Colonic mucosa (tissue), 4 donors: Measurements from ENCODE around the gene CENPL. TPM values are rescaled to one million over a fixed set of nuclear protein-coding genes. Genes with fewer than 3 reads are reported as not detected.
A peak's percentile ranks its signal among the peaks of the same experiment; 100 is the strongest.

Source experiments
- DNase-seq: peaks from one replicate; pipeline ENCODE4 v3.0.0-alpha.2; 2020
- H3K27ac ChIP-seq: fragments of 200-600 bp; one replicate; pipeline ENCODE4 v1.8.0; 2021
- H3K27me3 ChIP-seq: fragments of 200-600 bp; one replicate; pipeline ENCODE4 v1.8.0; 2021
- H3K36me3 ChIP-seq: fragments of 200-600 bp; one replicate; pipeline ENCODE4 v1.8.0; 2021
- H3K4me1 ChIP-seq: fragments of 200-600 bp; one replicate; pipeline ENCODE4 v1.8.0; 2021; ENCODE audit warnings: mild to moderate bottlenecking
- H3K4me3 ChIP-seq: fragments of 200-600 bp; one replicate; pipeline ENCODE4 v1.8.0; 2021
- H3K9ac ChIP-seq, 2 donors: one replicate each; pipeline ENCODE4 v1.7.0; 2013; ENCODE audit warnings: control low read depth in 2 of 2, low read depth in 2 of 2, low read length in 2 of 2
- H3K9me3 ChIP-seq: fragments of 200-600 bp; one replicate; pipeline ENCODE4 v1.8.0; 2021
- intact Hi-C: fragments of 100-400 bp; cut with DNase I; formaldehyde crosslinking; loops from one replicate; pipeline ENCODE4 v1.14.1; 2022
- total RNA-seq, 2 donors: library from RNA; stranded (reverse); fragmentation: NEBNext Ultra II Directional in 1 of 2; extraction: Animal tissue kit (Norgen Biotek cat#: 25700) in 1 of 2; gene quantifications; one replicate each; pipeline ENCODE4 v1.2.1, GENCODE V29; 2021
- TF ChIP-seq, protein P1 (sequence below): fragments of 200-600 bp; IDR thresholded peaks from one replicate; pipeline ENCODE4 v1.8.0; 2022; ENCODE audit warnings: antibody characterized with exemption, mild to moderate bottlenecking
- donor health status: healthy.
- donor health status: DM: no; HTN: no; CAD: no.
- donor health status: DM: no; HTN: no; CAD: no.

Gene CENPL
- total RNA-seq, 2 donors from 2014 or later, result 5.7 to 13.6 TPM

DNA sequence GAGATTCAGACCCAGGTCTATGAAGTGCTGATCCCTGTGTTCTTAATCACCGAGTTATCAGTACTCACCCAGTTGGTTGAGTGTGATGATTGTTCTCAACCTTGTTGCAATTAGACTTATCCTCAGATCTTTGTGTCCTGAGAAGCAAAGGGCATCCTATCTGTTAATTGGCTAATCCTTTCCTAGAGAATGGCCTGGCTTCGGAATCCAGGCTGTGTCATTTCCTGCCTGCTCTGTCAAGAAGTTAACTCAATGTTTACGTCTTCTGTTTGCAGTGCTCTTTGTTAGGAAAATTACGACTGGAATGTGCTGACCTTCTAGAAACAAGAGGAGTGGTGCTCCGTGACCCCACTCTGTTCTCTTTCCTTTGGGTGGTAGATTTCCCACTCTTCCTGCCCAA is 28.4 kb upstream of the CENPL start:
- peaks cover 7% of the 10 kb centered on the region for H3K36me3 ChIP-seq
- TF ChIP-seq, protein P1, sequence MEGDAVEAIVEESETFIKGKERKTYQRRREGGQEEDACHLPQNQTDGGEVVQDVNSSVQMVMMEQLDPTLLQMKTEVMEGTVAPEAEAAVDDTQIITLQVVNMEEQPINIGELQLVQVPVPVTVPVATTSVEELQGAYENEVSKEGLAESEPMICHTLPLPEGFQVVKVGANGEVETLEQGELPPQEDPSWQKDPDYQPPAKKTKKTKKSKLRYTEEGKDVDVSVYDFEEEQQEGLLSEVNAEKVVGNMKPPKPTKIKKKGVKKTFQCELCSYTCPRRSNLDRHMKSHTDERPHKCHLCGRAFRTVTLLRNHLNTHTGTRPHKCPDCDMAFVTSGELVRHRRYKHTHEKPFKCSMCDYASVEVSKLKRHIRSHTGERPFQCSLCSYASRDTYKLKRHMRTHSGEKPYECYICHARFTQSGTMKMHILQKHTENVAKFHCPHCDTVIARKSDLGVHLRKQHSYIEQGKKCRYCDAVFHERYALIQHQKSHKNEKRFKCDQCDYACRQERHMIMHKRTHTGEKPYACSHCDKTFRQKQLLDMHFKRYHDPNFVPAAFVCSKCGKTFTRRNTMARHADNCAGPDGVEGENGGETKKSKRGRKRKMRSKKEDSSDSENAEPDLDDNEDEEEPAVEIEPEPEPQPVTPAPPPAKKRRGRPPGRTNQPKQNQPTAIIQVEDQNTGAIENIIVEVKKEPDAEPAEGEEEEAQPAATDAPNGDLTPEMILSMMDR, result no peak
- H3K4me1 ChIP-seq, result no peaks in the 10 kb centered on the region
- no peak overlapping the region for H3K4me3 ChIP-seq
- H3K9me3 ChIP-seq, result no peaks in the 10 kb centered on the region
- intact Hi-C loops, result no loop called here
- DNase-seq, result no peak
- H3K27ac ChIP-seq, result no peak overlapping the region
- no peak overlapping the region for H3K9ac ChIP-seq
- H3K27me3 ChIP-seq, result no peaks in the 10 kb centered on the region

DNA sequence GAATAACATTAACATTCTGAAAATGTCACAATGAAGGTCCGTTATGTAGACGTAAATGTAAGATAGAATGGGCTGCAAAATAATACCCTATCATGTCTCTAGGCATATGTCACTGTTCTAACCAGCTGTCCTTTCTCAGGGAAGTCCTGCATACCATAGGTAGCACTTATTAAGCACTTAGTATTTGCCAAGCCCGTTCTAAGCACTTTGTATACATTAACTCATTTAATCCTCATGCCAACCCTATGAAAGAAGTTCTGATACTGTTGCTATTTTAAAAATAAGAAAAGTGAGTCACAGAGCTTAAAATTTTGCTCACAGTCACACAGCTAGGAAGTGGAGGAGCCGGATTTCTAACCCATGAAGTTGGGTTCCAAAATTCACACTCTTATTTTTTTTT is 27.4 kb upstream of the CENPL start:
- intact Hi-C loops, result no loop called here
- no peak overlapping the region for H3K27ac ChIP-seq
- H3K36me3 ChIP-seq, result peaks cover 7% of the 10 kb centered on the region

DNA sequence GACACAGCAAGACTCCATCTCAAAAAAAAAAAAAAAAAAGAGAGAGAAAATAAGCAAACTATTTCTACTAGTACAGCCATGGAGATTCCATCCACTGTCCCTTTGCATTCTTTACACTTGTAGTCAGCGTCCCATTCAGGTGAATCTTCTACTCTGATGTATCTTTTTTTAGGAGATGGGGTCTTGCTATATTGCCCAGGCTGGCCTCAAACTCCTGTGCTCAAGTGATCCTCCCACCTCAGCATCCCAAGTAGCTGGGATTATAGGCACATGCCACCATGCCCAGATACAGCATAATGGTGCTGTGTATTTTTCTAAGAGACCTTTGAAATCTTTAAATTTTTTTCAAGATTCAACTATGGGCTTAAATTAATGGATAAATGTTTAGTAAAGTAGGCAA is 8.1 kb upstream of the CENPL start:
- TF ChIP-seq, protein P1, result no peak
- H3K9me3 ChIP-seq, result no peaks in the 10 kb centered on the region
- H3K9ac ChIP-seq, result no peak overlapping the region
- intact Hi-C loops, result no loop called here
- no peak overlapping the region for H3K27ac ChIP-seq
- no peak overlapping the region for H3K4me3 ChIP-seq
- DNase-seq, result no peak
- no peaks in the 10 kb centered on the region for H3K4me1 ChIP-seq
- H3K27me3 ChIP-seq, result no peaks in the 10 kb centered on the region
- H3K36me3 ChIP-seq, result no peaks in the 10 kb centered on the region

More for the DNA sequence above, 27.4 kb upstream of the CENPL start:
- DNase-seq, result no peak
- Histone ChIP-seq H3K4me3 (no peak overlapping the region), H3K9me3 (no peaks in the 10 kb centered on the region), H3K4me1 (no peaks in the 10 kb centered on the region), H3K9ac (no peak overlapping the region), H3K27me3 (no peaks in the 10 kb centered on the region)
- TF ChIP-seq, protein P1, result no peak

- TF ChIP-seq, protein P1, result no peak
- H3K9me3 ChIP-seq, result no peaks in the 10 kb centered on the region
- no peak overlapping the region for H3K9ac ChIP-seq
- H3K27me3 ChIP-seq, result no peaks in the 10 kb centered on the region
- H3K36me3 ChIP-seq, result no peaks in the 10 kb centered on the region
- no peak overlapping the region for H3K27ac ChIP-seq
- intact Hi-C loops, result no loop called here
- no peak overlapping the region for H3K4me3 ChIP-seq
- H3K4me1 ChIP-seq, result peaks cover 3% of the 10 kb centered on the region
- DNase-seq, result no peak
These were observed 2.9 kb upstream of the CENPL start for GRCh38 chr1:173827611-173828010.

DNA sequence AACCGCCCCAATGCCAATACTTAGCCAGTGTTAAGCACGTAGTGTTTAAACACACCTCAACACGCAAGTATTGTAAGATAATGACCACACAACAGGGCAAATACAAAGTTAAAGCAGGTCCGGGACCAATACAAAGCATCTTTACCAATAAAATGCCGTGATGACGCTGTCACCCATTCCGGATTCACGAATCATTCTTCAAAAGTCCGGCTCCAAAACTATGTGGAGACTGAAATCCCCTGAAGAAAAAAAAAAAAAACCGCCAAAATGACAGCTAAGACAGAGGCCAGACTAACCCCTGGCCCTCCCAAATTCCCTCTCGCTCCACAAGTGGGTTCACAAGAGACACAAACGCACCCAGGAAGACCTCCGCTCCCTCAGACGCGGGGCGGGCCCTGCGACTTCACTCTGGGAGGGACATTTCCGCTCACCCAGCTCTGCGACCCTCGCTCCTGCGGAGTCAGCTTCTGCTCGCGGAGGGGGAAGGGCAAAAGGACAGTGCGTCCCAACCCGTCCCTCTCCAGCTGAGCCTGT is 835 bp downstream of the CENPL start:
- Histone ChIP-seq H3K27ac (peak overlapping the region; percentile 86), H3K36me3 (no peaks in the 10 kb centered on the region), H3K9me3 (no peaks in the 10 kb centered on the region), H3K27me3 (no peaks in the 10 kb centered on the region), H3K9ac (peak overlapping the region; percentile 70 to 94), H3K4me3 (peak overlapping the region; percentile 72), H3K4me1 (peaks cover 3% of the 10 kb centered on the region)
- TF ChIP-seq, protein P1, result no peak
- intact Hi-C loops, result loop anchor here (5.0 kb wide), 1 partner anchor 392 kb away; no protein-coding TSS in a partner anchor
- DNase-seq, result no peak
